ENCODE results near the gene EFNA4. TPM values are rescaled to one million over a fixed set of nuclear protein-coding genes. Genes with fewer than 3 reads are reported as not detected.
A peak's percentile ranks its signal among the peaks of the same experiment; 100 is the strongest.

Gene EFNA4
- total RNA-seq, 2 donors from 2014 or later: 15.9 to 17.9 TPM

DNA sequence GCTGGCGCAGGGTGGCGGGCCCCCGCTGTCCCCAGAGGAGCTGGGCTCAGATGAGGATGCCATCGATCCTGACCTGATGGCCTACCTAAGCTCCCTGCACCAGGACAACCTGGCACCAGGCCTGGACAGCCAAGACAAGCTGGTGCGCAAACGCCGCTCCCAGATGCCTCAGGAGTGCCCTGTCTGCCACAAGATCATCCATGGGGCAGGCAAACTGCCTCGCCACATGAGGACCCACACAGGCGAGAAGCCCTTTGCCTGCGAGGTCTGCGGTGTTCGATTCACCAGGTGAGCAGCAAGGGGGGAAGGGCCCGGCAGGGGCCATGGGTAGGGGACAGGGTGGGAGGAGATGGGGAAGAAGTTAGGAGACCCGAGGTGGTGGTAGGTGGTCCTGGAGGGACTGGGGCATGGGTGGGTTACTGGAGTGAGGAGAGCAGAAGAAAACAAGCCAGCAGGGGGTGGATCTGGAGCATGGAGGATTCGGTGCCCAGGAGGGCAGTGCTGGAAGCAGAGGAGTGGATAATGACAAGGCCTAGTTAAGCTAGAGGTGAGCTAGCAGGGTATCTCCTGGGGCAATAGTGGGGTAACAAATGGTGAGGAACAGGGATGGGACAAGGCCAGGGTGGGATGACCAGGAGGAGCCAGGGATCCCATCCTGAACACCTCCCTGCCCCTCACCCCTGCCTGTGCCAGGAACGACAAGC is 47.9 kb upstream of the EFNA4 start:
- peaks cover 5% of the 10 kb centered on the region for H3K27me3 Mint-ChIP-seq (ENCODE audit: insufficient read depth)
- TF ChIP-seq CTCF (conservative IDR thresholded peaks at IDR 0.05): no peak
- H3K27ac ChIP-seq (ENCODE audit: low read depth, low read length): no peak overlapping the region
- no peaks in the 10 kb centered on the region for H3K4me1 ChIP-seq (ENCODE audit: control insufficient read depth, insufficient read depth, low read length)
- no peaks in the 10 kb centered on the region for H3K9me3 ChIP-seq (ENCODE audit: control insufficient read depth, low read length)
- WGBS, 2 experiments (ENCODE audit: insufficient coverage in 1 of 2, insufficient read length in 1 of 2): 94 to 95% methylated on average over 16 of the region's 16 CpGs
- H3K36me3 Mint-ChIP-seq (ENCODE audit: low read depth): peaks cover 14% of the 10 kb centered on the region
- no peak overlapping the region for H3K4me3 ChIP-seq (ENCODE audit: low read length)
- no peak overlapping the region for H3K4me3 Mint-ChIP-seq
- no peak overlapping the region for H3K9ac ChIP-seq (ENCODE audit: extremely low read depth, low read length, poor library complexity, severe bottlenecking)
- peaks cover 7% of the 10 kb centered on the region for H3K4me1 Mint-ChIP-seq
- no peak for DNase-seq
- H3K27ac Mint-ChIP-seq: no peak overlapping the region
- H3K27me3 ChIP-seq (ENCODE audit: control insufficient read depth, insufficient read depth, low read length, poor library complexity, severe bottlenecking): no peaks in the 10 kb centered on the region
- peaks cover 10% of the 10 kb centered on the region for H3K36me3 ChIP-seq (ENCODE audit: control insufficient read depth, insufficient read depth, low read length)
- no peaks in the 10 kb centered on the region for H3K9me3 Mint-ChIP-seq

- Mint-ChIP-seq H3K27me3 (ENCODE audit: insufficient read depth) (peaks cover 5% of the 10 kb centered on the region), H3K4me3 (no peak overlapping the region), H3K4me1 (peaks cover 4% of the 10 kb centered on the region), H3K36me3 (ENCODE audit: low read depth) (peaks cover 14% of the 10 kb centered on the region), H3K9me3 (no peaks in the 10 kb centered on the region), H3K27ac (no peak overlapping the region)
- Histone ChIP-seq H3K9me3 (ENCODE audit: control insufficient read depth, low read length) (no peaks in the 10 kb centered on the region), H3K27ac (ENCODE audit: low read depth, low read length) (no peak overlapping the region), H3K36me3 (ENCODE audit: control insufficient read depth, insufficient read depth, low read length) (peaks cover 10% of the 10 kb centered on the region), H3K9ac (ENCODE audit: extremely low read depth, low read length, poor library complexity, severe bottlenecking) (no peak overlapping the region), H3K4me1 (ENCODE audit: control insufficient read depth, insufficient read depth, low read length) (no peaks in the 10 kb centered on the region), H3K27me3 (ENCODE audit: control insufficient read depth, insufficient read depth, low read length, poor library complexity, severe bottlenecking) (no peaks in the 10 kb centered on the region), H3K4me3 (ENCODE audit: low read length) (no peak overlapping the region)
- no peak for DNase-seq
- no peak for TF ChIP-seq CTCF (conservative IDR thresholded peaks at IDR 0.05)
- 94 to 99% methylated on average over 12 to 26 of the region's 26 CpGs for WGBS, 2 experiments (ENCODE audit: insufficient coverage in 1 of 2, insufficient read length in 1 of 2)
These were observed 47.2 kb upstream of the EFNA4 start for GRCh38 chr1:155016231-155016831.

GRCh38 chr1:155017041-155017945 is 46.2 kb upstream of the EFNA4 start:
- Histone ChIP-seq H3K4me3 (ENCODE audit: low read length) (peak overlapping the region; percentile 53), H3K36me3 (ENCODE audit: control insufficient read depth, insufficient read depth, low read length) (peaks cover 10% of the 10 kb centered on the region), H3K27ac (ENCODE audit: low read depth, low read length) (peak overlapping the region; percentile 54), H3K9me3 (ENCODE audit: control insufficient read depth, low read length) (no peaks in the 10 kb centered on the region), H3K27me3 (ENCODE audit: control insufficient read depth, insufficient read depth, low read length, poor library complexity, severe bottlenecking) (no peaks in the 10 kb centered on the region), H3K4me1 (ENCODE audit: control insufficient read depth, insufficient read depth, low read length) (no peaks in the 10 kb centered on the region), H3K9ac (ENCODE audit: extremely low read depth, low read length, poor library complexity, severe bottlenecking) (peak overlapping the region; percentile 34)
- Mint-ChIP-seq H3K4me1 (peaks cover 3% of the 10 kb centered on the region), H3K9me3 (no peaks in the 10 kb centered on the region), H3K4me3 (peak overlapping the region; percentile 47), H3K27ac (peak overlapping the region; percentile 93), H3K27me3 (ENCODE audit: insufficient read depth) (peaks cover 5% of the 10 kb centered on the region), H3K36me3 (ENCODE audit: low read depth) (peaks cover 14% of the 10 kb centered on the region)
- WGBS, 2 experiments (ENCODE audit: insufficient coverage in 1 of 2, insufficient read length in 1 of 2): 8 to 25% methylated on average over 8 to 49 of the region's 49 CpGs
- TF ChIP-seq CTCF (conservative IDR thresholded peaks at IDR 0.05): peak; percentile 100
- DNase-seq: peak; percentile 98
